CD14-positive monocyte (primary cell): ENCODE results near the gene VDAC1. TPM values are rescaled to one million over a fixed set of nuclear protein-coding genes. Genes with fewer than 3 reads are reported as not detected.
"Not testable (repeated sequence)": the region's sequence is repeated elsewhere in the genome, so short reads cannot be mapped to it uniquely, and the experiment has no call there.

ENCODE experiments used
- DNase-seq, 3 donors: peaks; one replicate each; pipeline ENCODE4 v3.0.0-alpha.2; 2011 to 2022
- H2AFZ ChIP-seq: 2 replicates; pipeline ENCODE4 v1.6.0; 2012; ENCODE audit warnings: mild to moderate bottlenecking, low read depth, low read length, inconsistent platforms; ENCODE audit not compliant: insufficient read depth, poor library complexity, severe bottlenecking
- H3K27ac ChIP-seq, 2 donors: 1 replicate in 1 of 2; 2 replicates in 1 of 2; pipeline ENCODE4 v1.5.1; 2012 to 2013; ENCODE audit warnings: low read length in 2 of 2, control low read depth in 1 of 2, inconsistent platforms in 1 of 2, low read depth in 1 of 2, mild to moderate bottlenecking in 1 of 2
- H3K27me3 ChIP-seq, 2 donors: one replicate each; pipeline versions ENCODE4 v1.6.0 to v1.6.1; 2011 to 2013; ENCODE audit warnings: low read length in 2 of 2; ENCODE audit not compliant: control insufficient read depth in 2 of 2, insufficient read depth in 2 of 2
- H3K36me3 ChIP-seq, 2 donors: replicated peaks in 1 of 2; 1 replicate in 1 of 2; 2 replicates in 1 of 2; pipeline versions ENCODE4 v1.5.1 to v1.6.1; 2012 to 2013; ENCODE audit warnings: low read length in 2 of 2, control low read depth in 1 of 2, inconsistent platforms in 1 of 2, mild to moderate bottlenecking in 1 of 2; ENCODE audit not compliant: insufficient read depth in 2 of 2, control insufficient read depth in 1 of 2
- H3K4me1 ChIP-seq, 2 donors: 1 replicate in 1 of 2; 2 replicates in 1 of 2; pipeline versions ENCODE4 v1.5.1 to v1.6.1; 2012 to 2013; ENCODE audit warnings: low read length in 2 of 2, control low read depth in 1 of 2, inconsistent platforms in 1 of 2, mild to moderate bottlenecking in 1 of 2, moderate library complexity in 1 of 2; ENCODE audit not compliant: insufficient read depth in 2 of 2, control insufficient read depth in 1 of 2
- H3K4me2 ChIP-seq: replicated peaks from 2 replicates; pipeline ENCODE3; 2012; ENCODE audit warnings: low read length, moderate library complexity, mild to moderate bottlenecking; ENCODE audit not compliant: poor library complexity, severe bottlenecking; ENCODE audit errors: extremely low read depth
- H3K4me3 ChIP-seq, 3 experiments: fragments of 200-600 bp in 1 of 3; sonication (generic) in 1 of 3; replicated peaks in 1 of 3; 1 replicate in 2 of 3; 2 replicates in 1 of 3; pipeline ENCODE4 v1.5.1; 2011 to 2013; ENCODE audit warnings: low read length in 3 of 3, mild to moderate bottlenecking in 3 of 3, control low read depth in 2 of 3, low read depth in 2 of 3, inconsistent platforms in 1 of 3, moderate library complexity in 1 of 3
- H3K79me2 ChIP-seq: 2 replicates; pipeline ENCODE4 v1.6.0; 2012; ENCODE audit warnings: mild to moderate bottlenecking, control low read depth, inconsistent platforms, low read length, moderate library complexity; ENCODE audit not compliant: insufficient read depth
- H3K9ac ChIP-seq: 2 replicates; pipeline ENCODE4 v1.6.0; 2017; ENCODE audit warnings: low read length, mild to moderate bottlenecking; ENCODE audit not compliant: insufficient read depth, poor library complexity, severe bottlenecking
- H3K9me3 ChIP-seq, 2 donors: replicated peaks in 1 of 2; 1 replicate in 1 of 2; 2 replicates in 1 of 2; pipeline versions ENCODE4 v1.5.1 to v1.6.1; 2012 to 2013; ENCODE audit warnings: low read length in 2 of 2, control low read depth in 1 of 2; ENCODE audit not compliant: control insufficient read depth in 1 of 2, insufficient read depth in 1 of 2
- H4K20me1 ChIP-seq: 2 replicates; pipeline ENCODE4 v1.6.0; 2012; ENCODE audit warnings: mild to moderate bottlenecking, low read length, control low read depth, moderate library complexity; ENCODE audit not compliant: insufficient read depth
- H3K27ac Mint-ChIP-seq, 7 donors: one replicate each; pipeline ENCODE4 v1.8.0; 2020; ENCODE audit warnings: mild to moderate bottlenecking in 7 of 7, mixed read lengths in 7 of 7, moderate library complexity in 6 of 7, inconsistent platforms in 2 of 7
- H3K27me3 Mint-ChIP-seq, 3 donors: one replicate each; pipeline ENCODE4 v1.8.0; 2021 to 2022; ENCODE audit warnings: low read depth in 3 of 3, mild to moderate bottlenecking in 3 of 3, mixed read lengths in 3 of 3, moderate library complexity in 3 of 3, inconsistent platforms in 1 of 3
- H3K36me3 Mint-ChIP-seq, 2 donors: one replicate each; pipeline ENCODE4 v1.8.0; 2020; ENCODE audit warnings: mixed read lengths in 2 of 2, inconsistent platforms in 1 of 2, mild to moderate bottlenecking in 1 of 2
- H3K4me1 Mint-ChIP-seq: one replicate; pipeline ENCODE4 v1.8.0; 2020; ENCODE audit warnings: mild to moderate bottlenecking, mixed read lengths
- H3K4me3 Mint-ChIP-seq, 2 donors: one replicate each; pipeline ENCODE4 v1.8.0; 2020; ENCODE audit warnings: mild to moderate bottlenecking in 2 of 2, mixed read lengths in 2 of 2, moderate library complexity in 1 of 2
- H3K9me3 Mint-ChIP-seq, 7 donors: one replicate each; pipeline ENCODE4 v1.8.0; 2020 to 2022; ENCODE audit warnings: mixed read lengths in 7 of 7, mild to moderate bottlenecking in 6 of 7, moderate library complexity in 6 of 7, inconsistent platforms in 2 of 7
- CTCF ChIP-seq: fragments of 200-600 bp; IDR thresholded peaks from one replicate; pipeline ENCODE4 v1.8.0; 2022; ENCODE audit warnings: antibody characterized with exemption, mild to moderate bottlenecking
- WGBS: methylation state at CpG from one replicate; pipeline ENCODE4 v1.1.5; 2013; ENCODE audit warnings: missing lambda C conversion rate; ENCODE audit not compliant: insufficient coverage; 5-methylcytosine and 5-hydroxymethylcytosine counted together
- intact Hi-C, 2 donors: fragments of 100-400 bp; cut with micrococcal nuclease; formaldehyde crosslinking; loops; one replicate each; pipeline versions ENCODE4 v1.15.0 to v1.15.1; 2023
- polyA plus RNA-seq, 3 donors: library from polyadenylated mRNA; depleted of rRNA in 1 of 3; unstranded in 2 of 3; stranded (reverse) in 1 of 3; fragments of 300-500 nt in 2 of 3; fragments of >200 nt in 1 of 3; fragmentation: Illumina TruSeq in 2 of 3; gene quantifications; 1 replicate in 2 of 3; 2 replicates in 1 of 3; pipeline ENCODE4 v1.2.3, GENCODE V29; 2012 to 2021

The VDAC1 gene
- polyA plus RNA-seq, 3 donors: 59.9 to 107 (median 84.4) TPM

DNA sequence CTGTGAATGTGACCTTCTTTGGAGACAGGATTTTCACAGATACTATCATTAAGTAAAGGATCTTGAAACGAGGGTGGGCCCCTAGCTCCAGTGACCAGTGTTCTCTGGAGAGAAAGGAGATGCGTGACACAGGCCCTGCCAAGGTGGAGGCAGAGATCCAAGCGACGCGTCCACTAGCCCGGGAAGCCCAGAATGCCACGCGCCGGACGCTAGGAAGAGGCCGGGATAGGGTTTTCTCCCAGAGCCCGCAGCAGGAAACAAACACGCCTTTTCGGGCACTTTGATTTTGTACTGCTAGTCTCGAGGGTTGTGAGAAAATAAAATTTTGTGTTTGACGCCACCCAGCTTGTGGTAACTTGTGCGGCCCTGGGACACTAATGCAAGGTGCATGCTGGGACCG, 29.6 kb upstream of the VDAC1 start:
- H3K9me3 Mint-ChIP-seq: peaks cover 0 to 2% (median 0%) of the 10 kb centered on the region in 7 donors
- Histone ChIP-seq H3K4me2 (no peak overlapping the region), H3K79me2 (no peaks in the 10 kb centered on the region), H3K9ac (no peak overlapping the region), H3K9me3 (no peaks in the 10 kb centered on the region), H3K4me3 (no peak overlapping the region), H3K4me1 (no peaks in the 10 kb centered on the region), H3K27me3 (peaks cover 0 to 2% of the 10 kb centered on the region in 2 donors), H4K20me1 (no peaks in the 10 kb centered on the region), H3K27ac (no peak overlapping the region), H3K36me3 (no peaks in the 10 kb centered on the region), H2AFZ (no peak overlapping the region)
- no peak for DNase-seq
- H3K27me3 Mint-ChIP-seq: peaks cover 10 to 34% (median 21%) of the 10 kb centered on the region in 3 donors
- no peak overlapping the region for H3K27ac Mint-ChIP-seq
- WGBS: 97% methylated on average over 13 of the region's 18 CpGs
- intact Hi-C loops: no loop called here
- no peak overlapping the region for H3K4me3 Mint-ChIP-seq
- no peak for TF ChIP-seq CTCF
- H3K36me3 Mint-ChIP-seq: no peaks in the 10 kb centered on the region
- peaks cover 2% of the 10 kb centered on the region for H3K4me1 Mint-ChIP-seq

DNA sequence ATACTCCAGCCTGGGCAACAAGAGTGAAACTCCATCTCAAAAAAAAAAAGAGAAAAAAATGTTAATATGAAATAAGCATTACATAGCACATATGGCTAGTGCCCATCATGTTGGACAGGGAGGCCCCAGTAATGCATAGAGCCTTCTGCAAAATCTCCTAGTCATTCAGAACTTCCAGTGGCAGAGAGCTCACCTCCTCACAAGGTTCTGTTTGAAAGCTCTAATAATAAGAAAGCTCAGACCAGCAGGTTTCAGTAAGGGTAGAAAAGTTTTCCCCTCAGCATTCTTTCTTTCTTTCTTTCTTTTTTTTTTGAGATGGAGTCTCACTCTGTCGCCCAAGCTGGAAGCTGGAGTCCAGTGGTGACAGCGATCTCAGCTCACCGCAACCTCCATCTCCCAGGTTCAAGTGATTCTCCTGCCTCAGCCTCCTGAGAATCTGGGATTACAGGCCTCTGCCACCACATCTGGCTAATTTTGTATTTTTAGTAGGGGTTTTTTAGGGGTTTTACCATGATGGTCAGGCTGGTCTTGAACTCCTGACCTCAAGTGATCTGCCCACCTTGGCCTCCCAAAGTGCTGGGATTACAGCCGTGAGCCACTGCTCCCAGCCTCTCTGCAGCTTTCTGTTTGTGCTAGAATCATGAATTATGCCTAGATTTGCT, 25.7 kb upstream of the VDAC1 start:
- intact Hi-C loops, H3K36me3 Mint-ChIP-seq, H3K4me3 Mint-ChIP-seq, H3K4me2 ChIP-seq, H2AFZ ChIP-seq, H3K4me3 ChIP-seq, H3K36me3 ChIP-seq, H3K9ac ChIP-seq, H3K4me1 ChIP-seq, H3K27ac Mint-ChIP-seq, H3K79me2 ChIP-seq, H3K9me3 ChIP-seq, DNase-seq, H3K27ac ChIP-seq, H3K4me1 Mint-ChIP-seq, H3K9me3 Mint-ChIP-seq, H4K20me1 ChIP-seq: not testable (repeated sequence)
- WGBS: 88% methylated on average over 1 of the region's 4 CpGs
- H3K27me3 ChIP-seq: peaks cover 2 to 11% of the 10 kb centered on the region in 2 donors
- H3K27me3 Mint-ChIP-seq: peaks cover 23 to 54% (median 47%) of the 10 kb centered on the region in 3 donors
